ENCODE measurements around the gene BCL2L11. TPM values are rescaled to one million over a fixed set of nuclear protein-coding genes. Genes with fewer than 3 reads are reported as not detected.

The BCL2L11 gene
- total and polyA plus RNA-seq, 2 experiments from 2014 or later = 9.1 to 32.9 TPM

- Histone ChIP-seq H3K27ac (no peak overlapping the region), H3K9me3 (ENCODE audit: low read depth) (no peaks in the 10 kb centered on the region), H3K4me3 (no peak overlapping the region), H3K27me3 (no peaks in the 10 kb centered on the region), H3K36me3 (no peaks in the 10 kb centered on the region), H3K4me1 (ENCODE audit: low read depth) (peaks cover 5% of the 10 kb centered on the region)
- TF ChIP-seq CTCF (IDR thresholded peaks at IDR 0.05; ENCODE audit: low read depth, low read length) = no peak
- no peak for DNase-seq (ENCODE audit: low read depth in 1 of 2, low spot score in 1 of 2)
Measured at GRCh38 chr2:111186121-111186715, 65.5 kb downstream of the BCL2L11 start.

- no peaks in the 10 kb centered on the region for H3K27me3 ChIP-seq
- no peak overlapping the region for H3K4me3 ChIP-seq
- no peaks in the 10 kb centered on the region for H3K9me3 ChIP-seq (ENCODE audit: low read depth)
- no peak for DNase-seq (ENCODE audit: low read depth in 1 of 2, low spot score in 1 of 2)
- no peaks in the 10 kb centered on the region for H3K36me3 ChIP-seq
- H3K27ac ChIP-seq = no peak overlapping the region
- peaks cover 5% of the 10 kb centered on the region for H3K4me1 ChIP-seq (ENCODE audit: low read depth)
- no peak for TF ChIP-seq CTCF (IDR thresholded peaks at IDR 0.05; ENCODE audit: low read depth, low read length)
Measured at GRCh38 chr2:111186933-111187332, 66.2 kb downstream of the BCL2L11 start.

- H3K4me1 ChIP-seq (ENCODE audit: low read depth) = peaks cover 5% of the 10 kb centered on the region
- H3K27ac ChIP-seq = no peak overlapping the region
- H3K27me3 ChIP-seq = no peaks in the 10 kb centered on the region
- H3K9me3 ChIP-seq (ENCODE audit: low read depth) = no peaks in the 10 kb centered on the region
- no peak for TF ChIP-seq CTCF (IDR thresholded peaks at IDR 0.05; ENCODE audit: low read depth, low read length)
- no peak for DNase-seq (ENCODE audit: low read depth in 1 of 2, low spot score in 1 of 2)
- no peaks in the 10 kb centered on the region for H3K36me3 ChIP-seq
- no peak overlapping the region for H3K4me3 ChIP-seq
Measured at GRCh38 chr2:111188681-111189080, 68.0 kb downstream of the BCL2L11 start.

- Histone ChIP-seq H3K4me1 (ENCODE audit: low read depth) (peaks cover 5% of the 10 kb centered on the region), H3K27me3 (no peaks in the 10 kb centered on the region), H3K4me3 (no peak overlapping the region), H3K9me3 (ENCODE audit: low read depth) (no peaks in the 10 kb centered on the region), H3K36me3 (no peaks in the 10 kb centered on the region), H3K27ac (no peak overlapping the region)
- no peak for DNase-seq (ENCODE audit: low read depth in 1 of 2, low spot score in 1 of 2)
- no peak for TF ChIP-seq CTCF (IDR thresholded peaks at IDR 0.05; ENCODE audit: low read depth, low read length)
Measured at GRCh38 chr2:111189106-111189505, 68.4 kb downstream of the BCL2L11 start.

- Histone ChIP-seq H3K36me3 (no peaks in the 10 kb centered on the region), H3K27me3 (no peaks in the 10 kb centered on the region), H3K4me3 (no peak overlapping the region), H3K27ac (no peak overlapping the region), H3K4me1 (ENCODE audit: low read depth) (peaks cover 1% of the 10 kb centered on the region), H3K9me3 (ENCODE audit: low read depth) (no peaks in the 10 kb centered on the region)
- no peak for DNase-seq (ENCODE audit: low read depth in 1 of 2, low spot score in 1 of 2)
- no peak for TF ChIP-seq CTCF (IDR thresholded peaks at IDR 0.05; ENCODE audit: low read depth, low read length)
Measured at GRCh38 chr2:111190816-111191540, 70.3 kb downstream of the BCL2L11 start.

All from cardiac muscle cell (in vitro differentiated cells and primary cell).